ENCODE measurements around the gene HOXD13.

Gene HOXD13

GRCh38 chr2:176094349-176094748, 1.8 kb downstream of the HOXD13 start:
- no peak overlapping the region for H3K27ac ChIP-seq (ENCODE audit: low read depth in 2 of 2, low read length in 2 of 2)
- H3K9ac ChIP-seq (ENCODE audit: low read depth in 1 of 2, low read length in 2 of 2), result no peak overlapping the region
- no peaks in the 10 kb centered on the region for H3K9me3 ChIP-seq (ENCODE audit: control insufficient read depth in 2 of 2, low read length in 2 of 2)
- H3K27me3 ChIP-seq (ENCODE audit: control insufficient read depth in 2 of 2, insufficient read depth in 2 of 2, low read length in 2 of 2), result peaks cover 80 to 84% of the 10 kb centered on the region in 2 donors
- peaks cover 6 to 21% of the 10 kb centered on the region in 2 donors for H3K4me1 ChIP-seq (ENCODE audit: control insufficient read depth in 2 of 2, insufficient read depth in 2 of 2, low read length in 2 of 2)
- H3K4me3 ChIP-seq (ENCODE audit: low read length in 2 of 2), result no peak overlapping the region
- no peaks in the 10 kb centered on the region for H3K36me3 ChIP-seq (ENCODE audit: control insufficient read depth in 2 of 2, insufficient read depth in 2 of 2, low read length in 2 of 2)

DNA sequence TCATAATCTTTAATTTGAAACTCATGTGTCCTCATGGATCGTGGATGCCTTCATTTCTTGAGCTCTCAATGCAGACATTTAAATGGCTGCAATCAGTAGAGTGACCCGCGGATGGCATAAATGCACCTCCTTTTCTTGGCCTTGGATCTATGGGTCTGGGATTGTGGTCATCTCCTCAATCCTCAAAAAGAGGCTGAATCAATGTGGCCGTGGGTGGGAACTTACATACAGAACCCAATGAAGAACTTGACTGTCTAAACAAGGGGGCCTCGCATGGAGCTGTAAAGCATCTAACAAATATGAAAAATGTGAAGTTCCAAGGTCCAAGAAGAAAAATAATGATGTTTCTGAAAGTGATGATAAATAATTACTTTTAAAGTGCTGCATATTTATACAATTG, 2.9 kb downstream of the HOXD13 start:
- Histone ChIP-seq H3K9ac (ENCODE audit: low read depth in 1 of 2, low read length in 2 of 2) (no peak overlapping the region), H3K9me3 (ENCODE audit: control insufficient read depth in 2 of 2, low read length in 2 of 2) (no peaks in the 10 kb centered on the region), H3K27me3 (ENCODE audit: control insufficient read depth in 2 of 2, insufficient read depth in 2 of 2, low read length in 2 of 2) (peaks cover 80 to 84% of the 10 kb centered on the region in 2 donors), H3K4me1 (ENCODE audit: control insufficient read depth in 2 of 2, insufficient read depth in 2 of 2, low read length in 2 of 2) (peaks cover 6 to 21% of the 10 kb centered on the region in 2 donors), H3K4me3 (ENCODE audit: low read length in 2 of 2) (no peak overlapping the region), H3K36me3 (ENCODE audit: control insufficient read depth in 2 of 2, insufficient read depth in 2 of 2, low read length in 2 of 2) (no peaks in the 10 kb centered on the region), H3K27ac (ENCODE audit: low read depth in 2 of 2, low read length in 2 of 2) (no peak overlapping the region)

DNA sequence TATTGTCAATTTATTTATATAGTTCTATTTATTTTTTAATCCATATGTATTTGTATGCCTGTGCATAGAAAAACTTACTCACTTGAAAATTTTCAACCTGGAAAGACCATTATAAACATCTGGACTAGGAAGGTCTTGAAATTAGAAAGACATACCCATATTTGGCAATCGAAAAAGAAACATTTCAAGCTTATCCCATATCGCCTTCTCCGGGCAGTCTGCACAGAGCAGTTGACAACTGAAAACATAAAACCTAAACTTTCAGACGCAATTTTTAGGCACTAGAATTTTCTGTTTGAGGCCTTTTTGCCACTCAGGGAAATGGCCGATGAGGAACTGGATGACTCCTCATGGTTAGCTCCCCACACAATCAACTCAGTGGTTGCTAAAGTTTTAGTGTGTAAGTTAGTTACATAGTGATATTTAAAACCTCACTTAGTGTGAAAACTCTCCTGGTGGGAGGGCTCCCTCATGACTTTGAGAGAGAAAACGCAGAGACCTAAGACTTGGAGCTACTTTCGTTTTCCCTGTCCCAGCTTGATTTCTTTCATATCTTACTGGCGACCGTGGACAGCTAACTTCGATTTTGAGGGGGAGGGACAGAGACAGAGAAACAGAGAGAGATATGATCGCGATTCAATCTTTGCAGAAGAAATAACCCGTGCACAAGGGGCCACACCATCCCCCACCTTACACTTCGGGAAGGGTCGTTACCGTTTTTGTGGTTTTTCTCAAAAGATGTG, 3.9 kb downstream of the HOXD13 start:
- Histone ChIP-seq H3K27ac (ENCODE audit: low read depth in 2 of 2, low read length in 2 of 2) (peak overlapping the region in 1 of 2 donors; percentile 4), H3K36me3 (ENCODE audit: control insufficient read depth in 2 of 2, insufficient read depth in 2 of 2, low read length in 2 of 2) (no peaks in the 10 kb centered on the region), H3K4me1 (ENCODE audit: control insufficient read depth in 2 of 2, insufficient read depth in 2 of 2, low read length in 2 of 2) (peaks cover 6 to 21% of the 10 kb centered on the region in 2 donors), H3K9ac (ENCODE audit: low read depth in 1 of 2, low read length in 2 of 2) (peak overlapping the region in 1 of 2 donors; percentile 31), H3K27me3 (ENCODE audit: control insufficient read depth in 2 of 2, insufficient read depth in 2 of 2, low read length in 2 of 2) (peaks cover 81% of the 10 kb centered on the region in 2 donors), H3K4me3 (ENCODE audit: low read length in 2 of 2) (peak overlapping the region; percentile 62 to 71), H3K9me3 (ENCODE audit: control insufficient read depth in 2 of 2, low read length in 2 of 2) (no peaks in the 10 kb centered on the region)

- H3K4me3 ChIP-seq (ENCODE audit: low read length in 2 of 2), result peak overlapping the region; percentile 62 to 71
- peaks cover 74 to 81% of the 10 kb centered on the region in 2 donors for H3K27me3 ChIP-seq (ENCODE audit: control insufficient read depth in 2 of 2, insufficient read depth in 2 of 2, low read length in 2 of 2)
- H3K9ac ChIP-seq (ENCODE audit: low read depth in 1 of 2, low read length in 2 of 2), result peak overlapping the region; percentile 14 to 58
- H3K27ac ChIP-seq (ENCODE audit: low read depth in 2 of 2, low read length in 2 of 2), result peak overlapping the region in 1 of 2 donors; percentile 4
- no peaks in the 10 kb centered on the region for H3K9me3 ChIP-seq (ENCODE audit: control insufficient read depth in 2 of 2, low read length in 2 of 2)
- no peaks in the 10 kb centered on the region for H3K36me3 ChIP-seq (ENCODE audit: control insufficient read depth in 2 of 2, insufficient read depth in 2 of 2, low read length in 2 of 2)
- peaks cover 6 to 21% of the 10 kb centered on the region in 2 donors for H3K4me1 ChIP-seq (ENCODE audit: control insufficient read depth in 2 of 2, insufficient read depth in 2 of 2, low read length in 2 of 2)
These were observed 4.7 kb downstream of the HOXD13 start for GRCh38 chr2:176096986-176097819.

- peak overlapping the region; percentile 62 to 71 for H3K4me3 ChIP-seq (ENCODE audit: low read length in 2 of 2)
- peaks cover 6 to 21% of the 10 kb centered on the region in 2 donors for H3K4me1 ChIP-seq (ENCODE audit: control insufficient read depth in 2 of 2, insufficient read depth in 2 of 2, low read length in 2 of 2)
- no peak overlapping the region for H3K9ac ChIP-seq (ENCODE audit: low read depth in 1 of 2, low read length in 2 of 2)
- no peaks in the 10 kb centered on the region for H3K9me3 ChIP-seq (ENCODE audit: control insufficient read depth in 2 of 2, low read length in 2 of 2)
- no peak overlapping the region for H3K27ac ChIP-seq (ENCODE audit: low read depth in 2 of 2, low read length in 2 of 2)
- H3K36me3 ChIP-seq (ENCODE audit: control insufficient read depth in 2 of 2, insufficient read depth in 2 of 2, low read length in 2 of 2), result no peaks in the 10 kb centered on the region
- peaks cover 79 to 87% of the 10 kb centered on the region in 2 donors for H3K27me3 ChIP-seq (ENCODE audit: control insufficient read depth in 2 of 2, insufficient read depth in 2 of 2, low read length in 2 of 2)
These were observed 5.4 kb downstream of the HOXD13 start for GRCh38 chr2:176097820-176098365.

DNA sequence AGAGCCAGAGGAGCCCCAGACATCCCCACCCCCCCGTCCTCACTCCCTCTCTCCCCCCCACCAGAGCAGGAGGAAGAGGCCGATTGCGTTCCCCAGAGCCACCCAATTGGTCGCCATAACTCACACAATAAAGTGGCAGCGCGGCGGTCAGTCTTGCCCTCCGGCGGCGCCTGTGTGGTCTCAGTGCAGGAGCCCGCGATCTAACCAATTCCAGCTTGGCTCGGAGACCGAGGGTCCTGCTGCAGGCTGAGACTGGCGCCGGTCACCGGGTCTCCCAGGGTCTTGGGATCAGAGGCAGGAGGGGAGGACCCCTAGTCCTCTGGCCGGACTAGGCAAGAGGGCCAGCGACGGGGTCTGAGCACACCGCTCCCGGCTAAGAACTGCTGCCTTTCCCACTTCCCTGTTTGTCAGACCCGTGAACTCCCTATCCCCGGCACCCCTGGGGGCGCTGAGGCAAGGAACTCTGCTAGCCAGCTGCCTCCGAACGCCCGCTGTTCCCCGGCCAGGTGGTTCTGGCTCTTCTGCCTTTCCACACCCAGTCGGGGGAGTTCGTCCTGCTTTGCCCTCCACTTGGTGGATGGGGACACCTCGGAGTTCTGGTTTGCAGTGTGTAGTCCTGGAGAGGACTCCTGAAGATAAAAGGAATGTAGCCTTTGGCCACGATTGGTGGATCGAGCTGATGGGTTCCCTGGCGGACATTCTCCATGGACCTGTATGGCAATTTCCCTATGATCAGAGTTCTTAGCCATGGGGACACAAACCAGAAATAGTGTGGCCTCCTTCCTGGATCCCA, 6.0 kb downstream of the HOXD13 start:
- Histone ChIP-seq H3K27me3 (ENCODE audit: control insufficient read depth in 2 of 2, insufficient read depth in 2 of 2, low read length in 2 of 2) (peaks cover 81 to 86% of the 10 kb centered on the region in 2 donors), H3K27ac (ENCODE audit: low read depth in 2 of 2, low read length in 2 of 2) (no peak overlapping the region), H3K36me3 (ENCODE audit: control insufficient read depth in 2 of 2, insufficient read depth in 2 of 2, low read length in 2 of 2) (no peaks in the 10 kb centered on the region), H3K4me3 (ENCODE audit: low read length in 2 of 2) (no peak overlapping the region), H3K9ac (ENCODE audit: low read depth in 1 of 2, low read length in 2 of 2) (no peak overlapping the region), H3K4me1 (ENCODE audit: control insufficient read depth in 2 of 2, insufficient read depth in 2 of 2, low read length in 2 of 2) (peaks cover 2 to 16% of the 10 kb centered on the region in 2 donors), H3K9me3 (ENCODE audit: control insufficient read depth in 2 of 2, low read length in 2 of 2) (no peaks in the 10 kb centered on the region)

GRCh38 chr2:176099159-176099727, 6.7 kb downstream of the HOXD13 start:
- Histone ChIP-seq H3K9ac (ENCODE audit: low read depth in 1 of 2, low read length in 2 of 2) (no peak overlapping the region), H3K4me3 (ENCODE audit: low read length in 2 of 2) (no peak overlapping the region), H3K36me3 (ENCODE audit: control insufficient read depth in 2 of 2, insufficient read depth in 2 of 2, low read length in 2 of 2) (no peaks in the 10 kb centered on the region), H3K4me1 (ENCODE audit: control insufficient read depth in 2 of 2, insufficient read depth in 2 of 2, low read length in 2 of 2) (peaks cover 0 to 16% of the 10 kb centered on the region in 2 donors), H3K27ac (ENCODE audit: low read depth in 2 of 2, low read length in 2 of 2) (no peak overlapping the region), H3K9me3 (ENCODE audit: control insufficient read depth in 2 of 2, low read length in 2 of 2) (no peaks in the 10 kb centered on the region), H3K27me3 (ENCODE audit: control insufficient read depth in 2 of 2, insufficient read depth in 2 of 2, low read length in 2 of 2) (peaks cover 81 to 85% of the 10 kb centered on the region in 2 donors)

- H3K27ac ChIP-seq (ENCODE audit: low read depth in 2 of 2, low read length in 2 of 2), result no peak within 1 kb of the TSS
- H3K27me3 ChIP-seq (ENCODE audit: control insufficient read depth in 2 of 2, insufficient read depth in 2 of 2, low read length in 2 of 2), result peaks cover 81 to 84% of the 10 kb centered on the region in 2 donors
- H3K9me3 ChIP-seq (ENCODE audit: control insufficient read depth in 2 of 2, low read length in 2 of 2), result no peaks in the 10 kb centered on the region
- H3K4me3 ChIP-seq (ENCODE audit: low read length in 2 of 2), result no peak within 1 kb of the TSS
- no peak within 1 kb of the TSS for H3K9ac ChIP-seq (ENCODE audit: low read depth in 1 of 2, low read length in 2 of 2)
- no peaks in the 10 kb centered on the region for H3K36me3 ChIP-seq (ENCODE audit: control insufficient read depth in 2 of 2, insufficient read depth in 2 of 2, low read length in 2 of 2)
- peaks cover 0 to 16% of the 10 kb centered on the region in 2 donors for H3K4me1 ChIP-seq (ENCODE audit: control insufficient read depth in 2 of 2, insufficient read depth in 2 of 2, low read length in 2 of 2)
These were observed 7.4 kb downstream of the HOXD13 start, which contains the start of gene HOXD12 for GRCh38 chr2:176099728-176100546. Gene HOXD12 (plus strand): TSS chr2:176099795. CDS start chr2:176099802, 7 bp downstream.

All from mucosa of rectum (tissue), 2 donors.